HG02623 (cell line): ENCODE measurements around the gene NLRP14.

Experiments
- ATAC-seq: cut with Tn5 transposase; IDR thresholded peaks from one replicate; pipeline ENCODE4 v1.9.1; 2021; ENCODE audit warnings: moderate library complexity; ENCODE audit not compliant: unreplicated experiment

NLRP14 gene

GRCh38 chr11:7020183-7020917, at the start of gene NLRP14, which contains the start of gene ZNF214:
Gene NLRP14 (plus strand): TSS chr11:7020479. CDS start chr11:7038587, 18,108 bp downstream.
Gene ZNF214 (minus strand): TSS chr11:7020346. CDS start chr11:7002835, 17,511 bp downstream.
- no peak for ATAC-seq

- no peak for ATAC-seq
Measured at GRCh38 chr11:6979365-6979764, 40.9 kb upstream of the NLRP14 start.

- ATAC-seq = no peak
Measured at GRCh38 chr11:6986487-6986886, 33.8 kb upstream of the NLRP14 start.

- no peak for ATAC-seq
Measured at GRCh38 chr11:6988506-6988905, 31.8 kb upstream of the NLRP14 start.

GRCh38 chr11:6991227-6991626, 29.1 kb upstream of the NLRP14 start:
- ATAC-seq = no peak

- ATAC-seq = no peak
Measured at GRCh38 chr11:6992026-6992425, 28.3 kb upstream of the NLRP14 start.

GRCh38 chr11:6992457-6993417, 27.5 kb upstream of the NLRP14 start:
- ATAC-seq = no peak

GRCh38 chr11:6995703-6996102, 24.6 kb upstream of the NLRP14 start:
- ATAC-seq = no peak

GRCh38 chr11:7004482-7004881, 15.8 kb upstream of the NLRP14 start:
- ATAC-seq = no peak

GRCh38 chr11:7014118-7014517, 6.2 kb upstream of the NLRP14 start:
- ATAC-seq = no peak

GRCh38 chr11:7016011-7016410, 4.3 kb upstream of the NLRP14 start:
- no peak for ATAC-seq

GRCh38 chr11:7019500-7020182, 638 bp upstream of the NLRP14 start:
- no peak for ATAC-seq

GRCh38 chr11:7021318-7021717, 1.0 kb downstream of the NLRP14 start:
- ATAC-seq = no peak

- ATAC-seq = no peak
Measured at GRCh38 chr11:7028141-7028540, 7.9 kb downstream of the NLRP14 start.

- no peak for ATAC-seq
Measured at GRCh38 chr11:7030836-7031235, 10.6 kb downstream of the NLRP14 start.

GRCh38 chr11:7031471-7031871, 11.2 kb downstream of the NLRP14 start:
- no peak for ATAC-seq

- no peak for ATAC-seq
Measured at GRCh38 chr11:7032692-7033091, 12.4 kb downstream of the NLRP14 start.

- no peak for ATAC-seq
Measured at GRCh38 chr11:7034019-7034418, 13.7 kb downstream of the NLRP14 start.

- ATAC-seq = no peak
Measured at GRCh38 chr11:7046474-7047175, 26.3 kb downstream of the NLRP14 start.

- ATAC-seq = no peak
Measured at GRCh38 chr11:7050191-7050590, 29.9 kb downstream of the NLRP14 start.
